ENCODE measurements around the gene INPP5D.
A peak's percentile ranks its signal among the peaks of the same experiment; 100 is the strongest.

INPP5D gene

DNA sequence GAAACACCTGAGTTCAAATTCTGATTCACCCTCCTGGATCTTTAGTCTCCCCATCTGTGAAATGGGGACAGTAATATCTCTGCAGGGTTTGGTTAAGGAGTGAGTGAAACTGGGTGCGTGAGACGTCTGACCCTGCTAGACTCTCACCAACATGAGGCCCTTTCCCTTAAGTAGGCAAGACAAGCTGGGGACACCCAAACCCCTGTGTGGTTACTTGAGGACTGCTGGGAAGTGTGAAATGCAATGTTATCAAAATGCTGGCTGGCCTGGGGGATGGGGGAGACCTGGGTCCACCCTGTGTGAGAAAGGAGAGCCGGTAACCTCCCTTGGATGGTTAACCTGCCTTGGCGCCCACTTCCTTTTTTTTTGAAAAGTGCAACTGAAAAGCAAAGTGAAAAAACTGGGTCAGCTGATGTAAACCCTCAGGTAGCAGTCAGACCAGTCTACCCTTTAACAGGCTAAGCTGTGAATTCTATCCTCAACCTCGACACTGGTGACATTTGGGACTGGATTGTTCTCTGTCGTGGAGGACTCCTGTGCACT lies 82.3 kb downstream of the INPP5D start:
- TF ChIP-seq GABPA (IDR thresholded peaks at IDR 0.05; ENCODE audit: low read depth), result no peak
- peak; percentile 90 for TF ChIP-seq SPI1 (IDR thresholded peaks at IDR 0.05; ENCODE audit: borderline replicate concordance, low read depth)
- no peak for TF ChIP-seq CTCF (IDR thresholded peaks at IDR 0.05; ENCODE audit: insufficient read depth, low read length)
- Histone ChIP-seq H3K27me3 (ENCODE audit: insufficient read depth, poor library complexity, severe bottlenecking) (no peaks in the 10 kb centered on the region), H3K27ac (replicated peaks) (no peak overlapping the region), H3K4me3 (replicated peaks; ENCODE audit: insufficient read depth, low read length) (no peak overlapping the region)
- DNase-seq (ENCODE audit: low read depth in 1 of 2, low spot score in 1 of 2), result peak in 1 of 2 experiments; percentile 23

GRCh38 chr2:233143700-233144331 lies 83.7 kb downstream of the INPP5D start:
- no peak overlapping the region for H3K4me3 ChIP-seq (replicated peaks; ENCODE audit: insufficient read depth, low read length)
- DNase-seq (ENCODE audit: low read depth in 1 of 2, low spot score in 1 of 2), result no peak
- no peaks in the 10 kb centered on the region for H3K27me3 ChIP-seq (ENCODE audit: insufficient read depth, poor library complexity, severe bottlenecking)
- H3K27ac ChIP-seq (replicated peaks), result no peak overlapping the region
- TF ChIP-seq SPI1 (IDR thresholded peaks at IDR 0.05; ENCODE audit: borderline replicate concordance, low read depth) (no peak), GABPA (IDR thresholded peaks at IDR 0.05; ENCODE audit: low read depth) (no peak), POLR2AphosphoS5 (IDR thresholded peaks at IDR 0.05; ENCODE audit: low read depth) (no peak), CTCF (IDR thresholded peaks at IDR 0.05; ENCODE audit: insufficient read depth, low read length) (no peak), REST (IDR thresholded peaks at IDR 0.05; ENCODE audit: insufficient replicate concordance, low read depth) (no peak)

DNA sequence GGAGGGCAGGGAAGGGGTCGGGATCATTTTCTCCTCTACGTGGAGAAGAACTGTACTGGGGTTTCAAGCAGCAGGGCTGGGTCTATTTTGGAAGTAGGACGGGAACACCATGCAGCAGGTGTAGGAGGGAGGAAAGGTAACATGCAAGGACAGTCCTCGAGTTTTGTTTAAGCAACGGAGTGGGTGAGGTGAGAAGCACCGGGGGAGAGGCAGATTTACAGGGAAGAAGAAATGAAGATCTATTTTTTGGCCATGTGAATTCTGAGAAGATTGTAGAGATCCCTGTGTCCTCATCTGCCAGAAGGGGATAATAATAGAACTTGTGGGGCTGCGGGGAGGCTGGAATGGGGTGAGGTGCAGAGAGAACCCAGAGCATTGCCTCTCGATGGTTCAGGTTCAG lies 85.6 kb downstream of the INPP5D start:
- H3K27ac ChIP-seq (replicated peaks), result no peak overlapping the region
- DNase-seq (ENCODE audit: low read depth in 1 of 2, low spot score in 1 of 2), result no peak
- TF ChIP-seq REST (IDR thresholded peaks at IDR 0.05; ENCODE audit: insufficient replicate concordance, low read depth), result no peak
- no peak for TF ChIP-seq CTCF (IDR thresholded peaks at IDR 0.05; ENCODE audit: insufficient read depth, low read length)
- TF ChIP-seq GABPA (IDR thresholded peaks at IDR 0.05; ENCODE audit: low read depth), result no peak
- no peak for TF ChIP-seq POLR2AphosphoS5 (IDR thresholded peaks at IDR 0.05; ENCODE audit: low read depth)
- H3K4me3 ChIP-seq (replicated peaks; ENCODE audit: insufficient read depth, low read length), result no peak overlapping the region
- H3K27me3 ChIP-seq (ENCODE audit: insufficient read depth, poor library complexity, severe bottlenecking), result no peaks in the 10 kb centered on the region

DNA sequence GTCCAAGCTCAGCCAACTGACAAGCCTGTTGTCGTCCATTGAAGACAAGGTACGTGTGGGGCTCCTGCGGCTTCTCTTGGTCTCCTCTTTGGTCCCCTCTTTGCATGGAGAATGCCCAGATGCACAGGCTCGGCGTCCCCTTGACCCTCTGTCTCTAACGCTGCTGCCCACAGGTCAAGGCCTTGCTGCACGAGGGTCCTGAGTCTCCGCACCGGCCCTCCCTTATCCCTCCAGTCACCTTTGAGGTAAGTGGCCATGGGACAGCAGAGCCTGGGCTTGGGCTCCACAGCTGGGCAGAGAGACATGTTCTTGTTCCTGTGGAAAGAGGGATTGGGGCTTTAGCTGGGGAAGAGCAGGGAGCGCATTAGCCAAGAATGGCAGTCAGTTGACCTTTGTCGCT lies 86.1 kb downstream of the INPP5D start:
- Histone ChIP-seq H3K27me3 (ENCODE audit: insufficient read depth, poor library complexity, severe bottlenecking) (no peaks in the 10 kb centered on the region), H3K27ac (replicated peaks) (no peak overlapping the region), H3K4me3 (replicated peaks; ENCODE audit: insufficient read depth, low read length) (no peak overlapping the region)
- TF ChIP-seq CTCF (IDR thresholded peaks at IDR 0.05; ENCODE audit: insufficient read depth, low read length) (no peak), POLR2AphosphoS5 (IDR thresholded peaks at IDR 0.05; ENCODE audit: low read depth) (no peak), GABPA (IDR thresholded peaks at IDR 0.05; ENCODE audit: low read depth) (no peak), REST (IDR thresholded peaks at IDR 0.05; ENCODE audit: insufficient replicate concordance, low read depth) (no peak), SPI1 (IDR thresholded peaks at IDR 0.05; ENCODE audit: borderline replicate concordance, low read depth) (no peak)
- no peak for DNase-seq (ENCODE audit: low read depth in 1 of 2, low spot score in 1 of 2)

All from HL-60 (cell line).